Mesenchymal stem cell (in vitro differentiated cells and primary cell): Measurements from ENCODE around the gene RANBP17.
"Not testable (repeated sequence)": the region's sequence is repeated elsewhere in the genome, so short reads cannot be mapped to it uniquely, and the experiment has no call there.

ENCODE experiments used
- DNase-seq: peaks from one replicate; pipeline ENCODE4 v3.0.0-alpha.2; 2013
- H2AFZ ChIP-seq: one replicate; pipeline ENCODE4 v1.6.1; 2013; ENCODE audit warnings: low read depth, mild to moderate bottlenecking, control low read depth, inconsistent platforms, low read length, moderate library complexity
- H2AK5ac ChIP-seq: 2 replicates; pipeline ENCODE4 v1.6.1; 2013; ENCODE audit warnings: low read length, moderate library complexity, mild to moderate bottlenecking, inconsistent platforms; ENCODE audit not compliant: severe bottlenecking
- H2BK120ac ChIP-seq: one replicate; pipeline ENCODE4 v1.6.1; 2013; ENCODE audit warnings: low read depth, mild to moderate bottlenecking, inconsistent platforms, low read length, moderate library complexity
- H2BK12ac ChIP-seq, 2 experiments: one replicate each; pipeline ENCODE4 v1.6.1; 2013; ENCODE audit warnings: inconsistent platforms in 2 of 2, low read length in 2 of 2, mild to moderate bottlenecking in 2 of 2, moderate library complexity in 2 of 2, control low read depth in 1 of 2
- H2BK15ac ChIP-seq: one replicate; pipeline ENCODE4 v1.6.1; 2013; ENCODE audit warnings: mild to moderate bottlenecking, low read depth, inconsistent platforms; ENCODE audit not compliant: poor library complexity, severe bottlenecking
- H2BK5ac ChIP-seq: 2 replicates; pipeline ENCODE4 v1.6.1; 2013; ENCODE audit warnings: low read depth, mild to moderate bottlenecking, low read length, control low read depth, inconsistent platforms; ENCODE audit not compliant: poor library complexity, severe bottlenecking
- H3K14ac ChIP-seq, 2 experiments: one replicate each; pipeline ENCODE4 v1.6.1; 2013; ENCODE audit warnings: inconsistent platforms in 2 of 2, low read length in 2 of 2, control low read depth in 1 of 2, mild to moderate bottlenecking in 1 of 2, moderate library complexity in 1 of 2
- H3K18ac ChIP-seq, 2 experiments: one replicate each; pipeline ENCODE4 v1.6.1; 2013; ENCODE audit warnings: inconsistent platforms in 2 of 2, low read length in 2 of 2, control low read depth in 1 of 2, low read depth in 1 of 2, mild to moderate bottlenecking in 1 of 2
- H3K23ac ChIP-seq, 2 experiments: one replicate each; pipeline ENCODE4 v1.6.1; 2013; ENCODE audit warnings: inconsistent platforms in 2 of 2, low read length in 2 of 2, mild to moderate bottlenecking in 2 of 2, moderate library complexity in 2 of 2, control low read depth in 1 of 2
- H3K27ac ChIP-seq: 2 replicates; pipeline ENCODE4 v1.5.1; 2013; ENCODE audit warnings: mild to moderate bottlenecking, moderate library complexity, low read length, control low read depth, inconsistent platforms; ENCODE audit not compliant: poor library complexity, severe bottlenecking
- H3K27me3 ChIP-seq, 2 experiments: 2 replicates each; pipeline versions ENCODE4 v1.6.1 to v1.7.0; 2013; ENCODE audit warnings: low read length in 2 of 2, mild to moderate bottlenecking in 2 of 2, moderate library complexity in 2 of 2, control low read depth in 1 of 2, inconsistent platforms in 1 of 2; ENCODE audit not compliant: control insufficient read depth in 1 of 2, insufficient read depth in 1 of 2
- H3K36me3 ChIP-seq, 2 experiments: 2 replicates each; pipeline versions ENCODE4 v1.6.1 to v1.7.0; 2013; ENCODE audit warnings: low read length in 2 of 2, control low read depth in 1 of 2, inconsistent platforms in 1 of 2, low read depth in 1 of 2, mild to moderate bottlenecking in 1 of 2; ENCODE audit not compliant: insufficient read depth in 2 of 2, control insufficient read depth in 1 of 2
- H3K4ac ChIP-seq, 2 experiments: one replicate each; pipeline ENCODE4 v1.6.1; 2013; ENCODE audit warnings: inconsistent platforms in 2 of 2, low read length in 2 of 2, mild to moderate bottlenecking in 2 of 2, moderate library complexity in 2 of 2, control low read depth in 1 of 2, low read depth in 1 of 2
- H3K4me1 ChIP-seq: 2 replicates; pipeline ENCODE4 v1.6.1; 2013; ENCODE audit warnings: low read depth, low read length, control low read depth; ENCODE audit not compliant: control insufficient read depth, insufficient read depth
- H3K4me2 ChIP-seq: 2 replicates; pipeline ENCODE4 v1.6.1; 2013; ENCODE audit warnings: low read length, mild to moderate bottlenecking, inconsistent platforms; ENCODE audit not compliant: poor library complexity, severe bottlenecking
- H3K4me3 ChIP-seq, 2 experiments: 2 replicates each; pipeline versions ENCODE4 v1.5.1 to v1.7.0; 2013; ENCODE audit warnings: low read length in 2 of 2, mild to moderate bottlenecking in 2 of 2, control low read depth in 1 of 2, low read depth in 1 of 2; ENCODE audit not compliant: insufficient read depth in 1 of 2
- H3K79me1 ChIP-seq: replicated peaks from 2 replicates; pipeline ENCODE4 v1.6.1; 2013; ENCODE audit warnings: mild to moderate bottlenecking, control low read depth, low read length, inconsistent platforms; ENCODE audit not compliant: poor library complexity, severe bottlenecking
- H3K9ac ChIP-seq: 2 replicates; pipeline ENCODE4 v1.7.0; 2013; ENCODE audit warnings: mild to moderate bottlenecking, low read length, moderate library complexity
- H3K9me3 ChIP-seq: 2 replicates; pipeline ENCODE4 v1.7.0; 2013; ENCODE audit warnings: mild to moderate bottlenecking, low read length; ENCODE audit not compliant: control insufficient read depth
- H4K8ac ChIP-seq: one replicate; pipeline ENCODE4 v1.6.1; 2013; ENCODE audit warnings: inconsistent platforms, mild to moderate bottlenecking, low read length, moderate library complexity
- H4K91ac ChIP-seq: one replicate; pipeline ENCODE4 v1.6.1; 2013; ENCODE audit warnings: mild to moderate bottlenecking, low read length, inconsistent platforms
- WGBS: methylation state at CpG from one replicate; pipeline ENCODE4 v1.1.7; 2013; ENCODE audit warnings: mixed read lengths; 5-methylcytosine and 5-hydroxymethylcytosine counted together

RANBP17 gene

DNA sequence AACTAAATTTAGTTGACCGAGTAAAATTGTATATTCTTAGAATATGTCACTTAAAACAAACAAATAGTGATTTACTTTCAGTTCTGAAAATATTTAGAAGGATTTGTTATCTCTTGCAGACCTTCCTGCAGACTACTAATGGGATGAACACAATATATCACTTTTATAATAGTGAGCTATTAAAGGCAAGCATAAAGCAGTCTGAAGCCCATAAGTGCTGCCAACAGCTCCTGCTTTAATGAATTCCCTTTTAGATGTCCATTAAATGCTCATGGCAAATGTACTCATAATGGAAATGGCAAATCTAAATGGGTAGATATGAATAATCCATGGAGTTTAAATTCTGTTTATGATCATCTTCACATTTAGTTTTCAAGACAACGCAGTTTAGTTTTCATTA, 170.2 kb downstream of the RANBP17 start:
- H3K27me3 ChIP-seq = no peaks in the 10 kb centered on the region
- H2AK5ac ChIP-seq = no peak overlapping the region
- H2BK120ac ChIP-seq = no peak overlapping the region
- no peak overlapping the region for H3K14ac ChIP-seq
- H3K9me3 ChIP-seq = no peaks in the 10 kb centered on the region
- H4K8ac ChIP-seq = no peak overlapping the region
- H2BK12ac ChIP-seq = no peak overlapping the region
- no peak overlapping the region for H2AFZ ChIP-seq
- no peak overlapping the region for H3K4me3 ChIP-seq
- H2BK5ac ChIP-seq = no peak overlapping the region
- WGBS = 100% methylated on average over 1 of the region's 2 CpGs
- H3K4me2 ChIP-seq = no peak overlapping the region
- no peak for DNase-seq
- no peak overlapping the region for H3K9ac ChIP-seq
- no peak overlapping the region for H4K91ac ChIP-seq
- H3K36me3 ChIP-seq = no peaks in the 10 kb centered on the region
- H3K79me1 ChIP-seq = no peaks in the 10 kb centered on the region
- H3K27ac ChIP-seq = no peak overlapping the region
- no peak overlapping the region for H3K4ac ChIP-seq
- H3K4me1 ChIP-seq = no peaks in the 10 kb centered on the region
- H2BK15ac ChIP-seq = no peak overlapping the region
- no peak overlapping the region for H3K23ac ChIP-seq
- no peak overlapping the region for H3K18ac ChIP-seq

DNA sequence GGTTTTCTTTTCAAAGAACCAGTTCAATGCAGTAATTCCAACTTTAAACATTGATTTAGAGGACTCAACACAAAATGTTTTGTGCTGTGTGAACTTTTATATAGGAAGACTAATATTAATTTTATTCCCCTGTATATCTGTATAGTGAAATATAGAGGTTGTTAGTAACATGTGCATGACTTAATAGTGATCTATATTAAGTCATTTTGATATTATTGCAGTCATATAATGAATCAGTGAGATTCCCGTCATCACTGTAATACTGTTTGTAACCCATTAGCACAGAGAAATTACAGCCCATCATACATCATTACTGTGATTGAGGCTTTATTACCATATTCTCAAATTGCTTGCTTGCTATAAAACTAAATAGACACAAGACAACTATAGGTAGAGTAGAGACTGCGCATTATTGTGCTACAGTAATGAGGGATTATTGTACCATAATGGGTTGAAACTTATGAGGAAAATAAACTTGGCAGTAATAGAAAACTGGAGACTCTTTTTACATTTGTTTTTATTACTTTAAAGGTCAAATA, 170.7 kb downstream of the RANBP17 start:
- Histone ChIP-seq H3K27me3 (no peaks in the 10 kb centered on the region), H4K8ac (no peak overlapping the region), H3K9ac (no peak overlapping the region), H2BK5ac (no peak overlapping the region), H2BK15ac (no peak overlapping the region), H4K91ac (no peak overlapping the region), H3K4me1 (no peaks in the 10 kb centered on the region), H2BK120ac (no peak overlapping the region), H3K23ac (no peak overlapping the region), H3K27ac (no peak overlapping the region), H2AK5ac (no peak overlapping the region), H3K9me3 (no peaks in the 10 kb centered on the region), H3K14ac (no peak overlapping the region), H3K4ac (no peak overlapping the region), H3K4me3 (no peak overlapping the region), H2BK12ac (no peak overlapping the region), H3K18ac (no peak overlapping the region), H3K4me2 (no peak overlapping the region), H3K36me3 (no peaks in the 10 kb centered on the region), H2AFZ (no peak overlapping the region), H3K79me1 (no peaks in the 10 kb centered on the region)
- DNase-seq = no peak
- no CpG with 5 or more reads among the region's 2 CpGs for WGBS

DNA sequence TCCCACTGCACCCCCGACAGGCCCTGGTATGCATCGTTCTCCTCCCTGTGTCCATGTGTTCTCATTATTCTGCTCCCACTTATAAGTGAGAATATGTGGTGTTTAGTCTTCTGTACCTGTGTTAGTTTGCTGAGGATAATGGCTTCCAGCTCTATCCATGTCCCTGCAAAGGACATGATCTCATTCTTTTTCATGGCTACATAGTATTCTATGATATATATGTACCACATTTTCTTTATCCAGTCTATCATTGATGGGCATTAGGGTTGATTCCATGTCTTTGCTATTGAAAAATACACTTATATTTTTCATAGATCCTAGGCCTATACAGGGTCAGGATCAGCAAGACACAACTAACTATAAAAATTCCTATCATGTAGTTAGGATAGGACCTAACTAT, 180.1 kb downstream of the RANBP17 start:
- not testable (repeated sequence) for H3K9me3 ChIP-seq

DNA sequence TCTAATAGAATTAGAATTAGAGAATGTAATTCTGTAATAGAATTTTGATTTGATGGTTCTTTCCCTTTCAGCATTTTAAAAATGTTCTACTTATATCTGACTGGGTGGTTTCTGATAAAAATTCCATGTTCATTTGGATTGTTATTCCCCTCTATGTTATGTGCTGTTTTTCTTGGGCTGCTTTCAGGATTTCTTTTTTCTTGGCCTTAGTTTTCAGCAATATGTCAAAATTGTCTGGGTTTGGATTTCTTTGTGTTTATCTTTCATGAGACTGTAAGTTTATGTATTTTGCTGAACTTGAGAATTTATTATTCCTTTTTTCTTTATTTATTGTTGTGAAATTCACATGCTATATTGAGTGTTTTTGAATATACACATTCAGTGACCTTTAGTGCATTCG, 189.1 kb downstream of the RANBP17 start:
- no peak overlapping the region for H2BK5ac ChIP-seq
- H3K4me3 ChIP-seq = no peak overlapping the region
- H3K27me3 ChIP-seq = no peaks in the 10 kb centered on the region
- peaks cover 28% of the 10 kb centered on the region for H3K9me3 ChIP-seq
- H4K8ac ChIP-seq = no peak overlapping the region
- H2BK12ac ChIP-seq = no peak overlapping the region
- WGBS = 100% methylated on average over 1 of the region's 1 CpG
- H3K36me3 ChIP-seq = no peaks in the 10 kb centered on the region
- H4K91ac ChIP-seq = no peak overlapping the region
- no peak overlapping the region for H3K4me2 ChIP-seq
- no peak overlapping the region for H3K23ac ChIP-seq
- H3K4me1 ChIP-seq = no peaks in the 10 kb centered on the region
- no peaks in the 10 kb centered on the region for H3K79me1 ChIP-seq
- H3K14ac ChIP-seq = no peak overlapping the region
- H2AFZ ChIP-seq = no peak overlapping the region
- no peak overlapping the region for H3K9ac ChIP-seq
- H3K18ac ChIP-seq = no peak overlapping the region
- DNase-seq = no peak
- no peak overlapping the region for H3K4ac ChIP-seq
- H2BK120ac ChIP-seq = no peak overlapping the region
- H2AK5ac ChIP-seq = no peak overlapping the region
- no peak overlapping the region for H2BK15ac ChIP-seq
- no peak overlapping the region for H3K27ac ChIP-seq

More for the DNA sequence above, 180.1 kb downstream of the RANBP17 start:
- H3K14ac ChIP-seq, H3K4me2 ChIP-seq, H4K8ac ChIP-seq, H3K27ac ChIP-seq, H2AFZ ChIP-seq, H4K91ac ChIP-seq, H3K27me3 ChIP-seq, H2BK5ac ChIP-seq, H2BK12ac ChIP-seq, H3K4me3 ChIP-seq, H2AK5ac ChIP-seq, H3K4me1 ChIP-seq, H2BK15ac ChIP-seq, H3K18ac ChIP-seq, DNase-seq, H3K23ac ChIP-seq, H3K9ac ChIP-seq, H3K4ac ChIP-seq, H3K79me1 ChIP-seq, H2BK120ac ChIP-seq, H3K36me3 ChIP-seq: not testable (repeated sequence)
- no CpG with 5 or more reads among the region's 2 CpGs for WGBS
